HG02678 (cell line): Measurements from ENCODE around the gene SCFD2.
"Not testable (repeated sequence)": the region's sequence is repeated elsewhere in the genome, so short reads cannot be mapped to it uniquely, and the experiment has no call there.

Experiments
- ATAC-seq: cut with Tn5 transposase; IDR thresholded peaks from one replicate; pipeline ENCODE4 v1.9.1; 2021; ENCODE audit warnings: mild to moderate bottlenecking, moderate library complexity; ENCODE audit not compliant: unreplicated experiment

SCFD2 gene

DNA sequence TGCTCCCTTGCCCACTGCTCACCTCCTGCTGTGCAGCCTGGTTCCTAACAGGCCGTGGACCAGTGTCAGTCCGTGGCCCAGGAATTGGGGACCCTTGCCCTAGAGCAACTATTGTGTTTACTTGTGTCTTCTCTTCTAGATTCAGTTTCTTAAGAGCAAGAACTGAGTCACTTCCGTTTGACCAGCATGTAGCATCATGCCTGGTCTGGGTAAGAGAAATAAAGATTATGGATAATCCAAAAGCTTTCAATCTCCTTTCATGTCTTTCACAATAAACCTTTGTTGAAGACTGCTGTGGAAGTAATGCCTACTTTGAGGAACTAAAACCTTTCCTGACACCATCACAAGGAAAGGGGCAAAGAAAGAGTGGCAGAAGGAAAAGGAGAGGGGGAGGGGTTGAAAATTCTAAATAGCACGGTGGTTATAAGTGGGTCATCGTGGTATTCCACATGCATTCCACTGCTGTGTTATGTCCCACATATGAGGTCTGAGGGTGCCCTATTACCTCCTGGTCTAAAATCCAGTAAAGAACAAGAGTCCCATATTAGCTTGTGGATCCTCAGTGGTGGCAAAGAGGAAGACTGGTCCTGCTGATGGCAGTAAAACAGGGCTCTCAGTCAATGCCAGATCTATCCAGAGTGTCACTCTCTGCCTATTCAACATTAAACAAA lies 370.4 kb downstream of the SCFD2 start:
- no peak for ATAC-seq

DNA sequence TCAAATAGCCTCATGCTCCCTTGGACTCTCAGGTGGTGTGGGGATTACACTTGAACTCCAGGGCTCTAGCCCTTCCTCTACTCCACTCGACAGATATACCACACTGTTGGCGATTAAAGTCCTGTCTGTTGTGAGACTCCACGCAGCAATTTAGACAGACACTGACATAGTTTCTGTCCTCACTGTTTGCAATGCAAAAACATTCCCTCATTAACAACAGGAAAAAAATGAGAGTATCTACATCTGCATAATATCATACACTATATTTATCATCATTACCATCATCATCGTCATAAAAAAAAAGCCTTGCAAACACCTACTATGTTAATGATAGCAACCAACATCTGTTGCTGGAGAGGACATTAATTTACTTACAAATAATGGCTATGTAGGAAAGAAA lies 371.3 kb downstream of the SCFD2 start:
- no peak for ATAC-seq

GRCh38 chr4:52993771-52994170 lies 372.1 kb downstream of the SCFD2 start:
- no peak for ATAC-seq

DNA sequence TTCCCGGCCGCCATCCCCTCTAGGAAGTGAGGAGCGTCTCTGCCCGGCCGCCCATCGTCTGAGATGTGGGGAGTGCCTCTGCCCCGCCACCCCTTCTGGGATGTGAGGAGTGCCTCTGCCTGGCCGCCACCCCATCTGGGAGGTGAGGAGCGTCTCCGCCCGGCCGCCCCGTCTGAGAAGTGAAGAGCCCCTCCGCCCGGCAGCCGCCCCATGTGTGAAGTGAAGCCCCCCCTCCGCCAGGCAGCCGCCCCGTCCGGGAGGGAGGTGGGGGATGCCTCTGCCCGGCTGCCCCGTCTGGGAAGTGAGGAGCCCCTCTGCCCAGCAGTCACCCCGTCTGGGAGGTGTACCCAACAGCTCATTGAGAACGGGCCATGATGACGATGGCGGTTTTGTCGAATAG lies 373.3 kb downstream of the SCFD2 start:
- ATAC-seq, result not testable (repeated sequence)

- no peak for ATAC-seq
Measured at GRCh38 chr4:52991472-52991871, 374.4 kb downstream of the SCFD2 start.

GRCh38 chr4:52990706-52991105 lies 375.2 kb downstream of the SCFD2 start:
- no peak for ATAC-seq

GRCh38 chr4:52989865-52990264 lies 376.0 kb downstream of the SCFD2 start:
- no peak for ATAC-seq

DNA sequence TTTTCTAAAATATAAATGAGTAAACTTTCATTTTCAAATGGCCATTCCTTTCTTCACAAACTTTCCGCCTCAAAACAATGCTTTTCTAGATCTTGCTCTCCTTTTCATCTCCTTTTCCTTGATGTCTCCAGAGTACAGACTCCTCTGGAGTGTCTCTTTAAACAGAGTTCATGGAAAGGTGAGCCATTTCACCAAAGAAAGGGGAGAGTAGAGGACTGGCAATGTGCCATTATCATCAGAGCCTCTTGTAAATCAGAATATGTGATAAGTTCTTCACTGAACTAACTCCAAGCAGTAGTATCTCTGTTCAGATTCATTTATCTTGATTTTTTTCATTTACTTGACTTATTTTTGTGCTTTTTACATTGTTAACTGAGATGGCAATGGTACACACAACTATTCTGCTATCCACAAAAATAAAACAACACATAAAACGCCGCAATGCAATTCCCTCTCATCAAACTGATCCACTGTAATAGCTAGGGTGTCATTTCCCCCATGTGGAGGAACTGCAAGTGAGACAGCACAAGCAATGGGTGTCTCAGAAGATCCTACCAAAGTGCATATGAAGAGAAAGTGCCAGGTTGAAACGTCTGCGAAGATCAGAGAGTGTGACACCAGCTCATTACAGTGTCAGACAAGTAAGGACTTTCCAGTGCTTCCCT lies 378.3 kb downstream of the SCFD2 start:
- no peak for ATAC-seq

- ATAC-seq, result no peak
Measured at GRCh38 chr4:52984462-52984881, 381.4 kb downstream of the SCFD2 start.

GRCh38 chr4:52983563-52984303 lies 382.1 kb downstream of the SCFD2 start:
- peak; percentile 64 for ATAC-seq

- ATAC-seq, result no peak
Measured at GRCh38 chr4:52982946-52983340, 382.9 kb downstream of the SCFD2 start.

DNA sequence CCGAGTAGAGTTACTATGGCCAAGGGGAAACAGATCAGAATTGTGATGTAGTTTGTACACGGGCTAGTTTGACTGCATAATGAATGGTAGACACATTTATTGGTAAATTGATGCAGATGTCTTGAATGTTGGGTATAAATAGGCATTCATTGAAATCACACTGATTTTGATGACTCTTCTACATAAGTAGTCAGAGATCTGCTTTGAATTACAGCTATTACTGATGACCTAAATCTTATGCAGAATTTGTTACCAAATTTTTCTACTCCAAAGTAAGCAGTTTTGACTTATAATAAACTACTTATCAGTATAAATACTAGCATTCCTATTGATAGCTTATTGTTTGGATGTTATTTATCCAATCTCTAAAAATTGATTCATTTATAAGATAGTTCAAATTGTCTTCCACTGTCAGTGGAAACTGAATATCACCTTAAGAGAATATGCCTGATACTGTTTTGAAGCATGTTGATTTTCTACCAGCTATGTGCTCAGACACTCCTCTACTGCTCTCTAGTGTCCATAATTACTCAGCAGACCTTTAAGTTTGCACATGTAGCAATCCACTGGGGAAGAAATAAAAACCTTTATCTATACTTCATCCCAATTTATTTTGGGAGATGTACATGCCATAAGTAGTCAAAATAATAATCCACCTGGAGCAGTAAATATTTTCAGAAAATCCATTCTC lies 383.5 kb downstream of the SCFD2 start:
- no peak for ATAC-seq

DNA sequence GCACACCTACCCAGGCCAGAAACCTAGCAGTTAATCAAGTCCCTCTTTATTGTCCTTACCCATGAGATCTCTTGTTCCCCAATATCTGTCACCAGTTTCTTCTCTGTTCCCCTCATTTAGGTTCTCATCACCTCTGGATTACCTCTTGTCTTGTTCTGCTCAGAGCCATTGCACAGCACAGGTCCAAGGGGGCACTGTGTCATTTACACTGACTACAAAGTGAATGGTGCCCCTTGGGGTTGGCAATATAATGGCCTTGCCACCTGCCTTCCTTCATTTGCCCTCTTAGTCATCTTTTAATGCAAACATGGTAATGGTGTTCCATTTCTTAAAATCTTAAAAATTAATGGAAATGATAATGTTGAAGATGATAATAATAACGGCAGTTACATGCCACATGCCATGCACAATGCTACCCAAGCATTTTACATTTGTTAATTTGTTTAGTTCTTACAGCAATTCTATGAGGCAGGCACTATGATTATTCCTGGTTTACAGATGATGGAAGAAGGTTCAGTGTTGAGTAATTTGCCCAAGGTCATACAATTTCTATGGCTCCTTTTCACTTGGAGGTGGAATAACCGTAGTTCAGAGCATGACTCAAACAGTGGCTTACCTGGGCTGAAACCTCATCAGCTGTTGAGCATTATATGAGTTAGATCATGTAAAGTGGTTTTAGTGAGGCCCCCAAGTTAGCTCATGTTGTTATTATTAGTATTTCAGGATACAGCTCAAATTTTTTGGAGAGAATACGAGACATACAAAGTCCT lies 385.9 kb downstream of the SCFD2 start:
- no peak for ATAC-seq

GRCh38 chr4:52979020-52979419 lies 386.8 kb downstream of the SCFD2 start:
- no peak for ATAC-seq

DNA sequence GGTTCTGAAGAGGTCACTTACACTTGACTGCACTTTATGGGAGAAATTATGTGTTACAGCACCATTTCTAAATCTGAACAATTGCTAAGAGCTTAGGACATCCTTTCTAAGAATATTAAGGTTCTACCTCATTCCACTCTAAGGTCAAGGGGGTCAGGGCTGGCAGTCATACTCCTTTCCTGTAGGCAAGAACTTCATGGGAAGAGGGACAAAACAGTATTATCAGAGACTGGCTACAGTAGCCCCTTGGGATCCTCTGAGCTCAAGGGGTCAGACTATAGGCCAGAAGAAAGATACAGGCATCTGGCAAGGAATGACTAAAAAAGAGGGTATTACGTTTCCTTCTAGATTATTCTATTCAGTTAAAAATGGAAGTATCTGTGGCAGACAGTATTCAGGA lies 388.6 kb downstream of the SCFD2 start:
- ATAC-seq, result no peak

GRCh38 chr4:52976523-52977230 lies 389.2 kb downstream of the SCFD2 start:
- ATAC-seq, result no peak

DNA sequence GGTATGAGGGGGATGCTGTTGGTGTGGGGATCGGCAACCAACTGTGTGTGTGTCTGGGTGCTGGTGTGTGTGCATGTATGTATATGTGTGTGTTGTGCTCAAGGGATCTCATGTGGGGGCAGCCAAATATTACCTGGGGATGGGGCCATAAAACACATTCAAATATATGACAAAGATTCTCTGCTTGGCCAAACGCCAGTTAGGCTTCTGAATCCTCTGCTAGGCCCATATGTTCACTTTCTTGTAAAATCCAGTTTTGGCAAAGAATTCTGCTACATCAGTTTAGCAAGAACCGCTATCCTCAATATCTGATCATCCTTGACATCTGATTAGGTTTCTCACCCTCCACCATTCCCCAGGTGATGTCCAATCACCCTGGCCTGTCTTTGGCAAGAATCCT lies 397.2 kb downstream of the SCFD2 start:
- no peak for ATAC-seq

- no peak for ATAC-seq
Measured at GRCh38 chr4:52968241-52968640, 397.6 kb downstream of the SCFD2 start.

DNA sequence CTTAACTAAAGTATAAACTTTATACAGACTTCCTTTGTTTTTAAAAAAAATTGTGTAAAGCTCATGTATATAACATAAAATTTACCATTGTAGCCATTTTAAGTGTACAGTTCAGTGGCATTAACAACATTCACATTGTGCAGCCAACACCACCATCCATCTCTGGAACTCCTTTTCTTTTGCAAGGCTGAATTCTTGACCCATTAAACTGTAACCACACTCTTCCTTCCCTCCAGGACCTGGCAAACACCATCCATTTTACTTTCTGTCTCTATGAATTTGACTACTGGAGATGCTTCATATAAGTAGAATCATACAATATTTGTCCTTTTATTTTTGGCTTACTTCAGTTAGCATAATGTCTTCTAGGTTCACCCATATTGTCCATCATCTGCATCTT lies 399.1 kb downstream of the SCFD2 start:
- ATAC-seq, result no peak

- ATAC-seq, result no peak
Measured at GRCh38 chr4:52966172-52966571, 399.7 kb downstream of the SCFD2 start.
